ENCODE results near the gene MEI4.
"Not testable (repeated sequence)": the region's sequence is repeated elsewhere in the genome, so short reads cannot be mapped to it uniquely, and the experiment has no call there.

MEI4 gene

DNA sequence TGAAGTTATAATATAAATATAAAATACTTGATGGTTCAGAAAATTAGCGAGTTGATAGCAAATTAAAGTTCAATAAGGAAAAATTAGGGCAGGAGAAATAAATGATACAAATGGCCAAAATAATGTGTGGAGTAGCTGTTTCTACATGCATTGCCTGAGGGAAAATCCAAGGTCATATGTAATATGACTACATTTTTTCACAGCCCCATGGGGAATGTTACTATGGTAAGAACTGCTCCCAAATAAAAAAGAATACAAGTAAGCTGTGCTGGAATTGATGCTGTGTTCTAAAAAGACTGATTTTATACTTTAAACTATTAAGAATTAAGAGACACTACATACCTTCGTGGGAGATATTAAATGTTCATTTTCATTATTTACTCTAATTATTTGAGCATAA lies 34.1 kb downstream of the MEI4 start:
- Histone ChIP-seq H3K9me3 (ENCODE audit: insufficient read depth, low read length, severe bottlenecking) (no peaks in the 10 kb centered on the region), H3K4me2 (ENCODE audit: insufficient read depth, low read length) (no peak overlapping the region), H3K27me3 (ENCODE audit: insufficient read depth, low read length, poor library complexity) (no peaks in the 10 kb centered on the region), H3K79me2 (ENCODE audit: insufficient read depth, low read length) (no peaks in the 10 kb centered on the region), H3K4me3 (ENCODE audit: low read depth in 1 of 2, low read length in 2 of 2) (no peak overlapping the region), H2AFZ (ENCODE audit: low read depth, low read length) (no peak overlapping the region), H3K27ac (ENCODE audit: low read length) (no peak overlapping the region), H4K20me1 (ENCODE audit: insufficient read depth, low read length) (no peaks in the 10 kb centered on the region), H3K36me3 (ENCODE audit: insufficient read depth, low read length) (no peaks in the 10 kb centered on the region), H3K4me1 (ENCODE audit: insufficient read depth, low read length) (no peaks in the 10 kb centered on the region), H3K9ac (ENCODE audit: low read depth, low read length) (no peak overlapping the region)
- TF ChIP-seq EZH2 (IDR thresholded peaks at IDR 0.05; ENCODE audit: borderline replicate concordance, low read depth, low read length, severe bottlenecking), result no peak
- TF ChIP-seq, protein P1, sequence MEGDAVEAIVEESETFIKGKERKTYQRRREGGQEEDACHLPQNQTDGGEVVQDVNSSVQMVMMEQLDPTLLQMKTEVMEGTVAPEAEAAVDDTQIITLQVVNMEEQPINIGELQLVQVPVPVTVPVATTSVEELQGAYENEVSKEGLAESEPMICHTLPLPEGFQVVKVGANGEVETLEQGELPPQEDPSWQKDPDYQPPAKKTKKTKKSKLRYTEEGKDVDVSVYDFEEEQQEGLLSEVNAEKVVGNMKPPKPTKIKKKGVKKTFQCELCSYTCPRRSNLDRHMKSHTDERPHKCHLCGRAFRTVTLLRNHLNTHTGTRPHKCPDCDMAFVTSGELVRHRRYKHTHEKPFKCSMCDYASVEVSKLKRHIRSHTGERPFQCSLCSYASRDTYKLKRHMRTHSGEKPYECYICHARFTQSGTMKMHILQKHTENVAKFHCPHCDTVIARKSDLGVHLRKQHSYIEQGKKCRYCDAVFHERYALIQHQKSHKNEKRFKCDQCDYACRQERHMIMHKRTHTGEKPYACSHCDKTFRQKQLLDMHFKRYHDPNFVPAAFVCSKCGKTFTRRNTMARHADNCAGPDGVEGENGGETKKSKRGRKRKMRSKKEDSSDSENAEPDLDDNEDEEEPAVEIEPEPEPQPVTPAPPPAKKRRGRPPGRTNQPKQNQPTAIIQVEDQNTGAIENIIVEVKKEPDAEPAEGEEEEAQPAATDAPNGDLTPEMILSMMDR (IDR thresholded peaks at IDR 0.05; ENCODE audit: borderline replicate concordance, extremely low read depth, low read length, poor library complexity, severe bottlenecking), result no peak
- no peak for ATAC-seq (ENCODE audit: insufficient read depth, low read depth)
- DNase-seq, result no peak

DNA sequence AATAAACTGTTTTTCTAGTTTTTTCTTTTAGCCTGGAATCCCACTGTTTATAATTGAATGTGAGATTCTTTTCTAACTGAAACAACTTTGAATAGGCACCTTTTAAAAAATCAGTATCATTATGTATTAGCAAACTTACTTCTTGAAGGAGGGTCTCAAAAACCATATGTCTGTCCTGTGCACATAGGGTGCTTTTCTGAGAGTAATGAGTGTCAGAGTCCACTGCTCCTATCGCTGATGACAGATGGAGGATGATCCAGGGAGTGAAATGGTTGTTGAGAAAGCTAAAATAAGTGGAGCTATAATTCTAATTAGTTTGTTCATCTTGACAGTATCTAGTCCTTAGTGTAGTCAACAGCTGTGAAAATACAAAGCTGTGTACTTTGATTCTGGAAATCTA lies 35.8 kb downstream of the MEI4 start:
- Histone ChIP-seq H3K9ac (ENCODE audit: low read depth, low read length) (no peak overlapping the region), H2AFZ (ENCODE audit: low read depth, low read length) (no peak overlapping the region), H3K27ac (ENCODE audit: low read length) (no peak overlapping the region), H3K9me3 (ENCODE audit: insufficient read depth, low read length, severe bottlenecking) (no peaks in the 10 kb centered on the region), H3K27me3 (ENCODE audit: insufficient read depth, low read length, poor library complexity) (no peaks in the 10 kb centered on the region), H3K4me2 (ENCODE audit: insufficient read depth, low read length) (no peak overlapping the region), H4K20me1 (ENCODE audit: insufficient read depth, low read length) (no peaks in the 10 kb centered on the region), H3K36me3 (ENCODE audit: insufficient read depth, low read length) (no peaks in the 10 kb centered on the region), H3K79me2 (ENCODE audit: insufficient read depth, low read length) (no peaks in the 10 kb centered on the region), H3K4me1 (ENCODE audit: insufficient read depth, low read length) (no peaks in the 10 kb centered on the region), H3K4me3 (ENCODE audit: low read depth in 1 of 2, low read length in 2 of 2) (no peak overlapping the region)
- no peak for TF ChIP-seq EZH2 (IDR thresholded peaks at IDR 0.05; ENCODE audit: borderline replicate concordance, low read depth, low read length, severe bottlenecking)
- TF ChIP-seq, protein P1 (IDR thresholded peaks at IDR 0.05; ENCODE audit: borderline replicate concordance, extremely low read depth, low read length, poor library complexity, severe bottlenecking), result no peak
- no peak for ATAC-seq (ENCODE audit: insufficient read depth, low read depth)
- DNase-seq, result no peak

DNA sequence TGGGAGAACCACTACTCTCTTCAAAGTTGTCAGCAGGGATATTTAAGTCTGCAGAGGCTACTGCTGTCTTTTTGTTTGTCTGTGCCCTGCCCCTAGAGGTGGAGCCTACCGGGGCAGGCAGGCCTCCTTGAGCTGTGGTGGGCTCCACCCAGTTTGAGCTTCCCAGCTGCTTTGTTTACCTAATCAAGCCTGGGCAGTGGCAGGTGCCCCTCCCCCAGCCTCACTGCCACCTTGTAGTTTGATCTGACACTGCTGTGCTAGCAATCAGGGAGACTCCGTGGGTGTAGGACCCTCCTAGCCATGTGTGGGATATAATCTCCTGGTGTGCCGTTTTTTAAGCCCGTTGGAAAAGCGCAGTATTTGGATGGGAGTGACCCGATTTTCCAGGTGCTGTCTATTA lies 47.3 kb downstream of the MEI4 start:
- not testable (repeated sequence) for H3K27me3 ChIP-seq (ENCODE audit: insufficient read depth, low read length, poor library complexity); H3K9ac ChIP-seq (ENCODE audit: low read depth, low read length); H3K9me3 ChIP-seq (ENCODE audit: insufficient read depth, low read length, severe bottlenecking); H2AFZ ChIP-seq (ENCODE audit: low read depth, low read length); H4K20me1 ChIP-seq (ENCODE audit: insufficient read depth, low read length); H3K79me2 ChIP-seq (ENCODE audit: insufficient read depth, low read length); H3K36me3 ChIP-seq (ENCODE audit: insufficient read depth, low read length); DNase-seq; H3K4me1 ChIP-seq (ENCODE audit: insufficient read depth, low read length); H3K4me3 ChIP-seq (ENCODE audit: low read depth in 1 of 2, low read length in 2 of 2); H3K27ac ChIP-seq (ENCODE audit: low read length); H3K4me2 ChIP-seq (ENCODE audit: insufficient read depth, low read length); ATAC-seq (ENCODE audit: insufficient read depth, low read depth)

DNA sequence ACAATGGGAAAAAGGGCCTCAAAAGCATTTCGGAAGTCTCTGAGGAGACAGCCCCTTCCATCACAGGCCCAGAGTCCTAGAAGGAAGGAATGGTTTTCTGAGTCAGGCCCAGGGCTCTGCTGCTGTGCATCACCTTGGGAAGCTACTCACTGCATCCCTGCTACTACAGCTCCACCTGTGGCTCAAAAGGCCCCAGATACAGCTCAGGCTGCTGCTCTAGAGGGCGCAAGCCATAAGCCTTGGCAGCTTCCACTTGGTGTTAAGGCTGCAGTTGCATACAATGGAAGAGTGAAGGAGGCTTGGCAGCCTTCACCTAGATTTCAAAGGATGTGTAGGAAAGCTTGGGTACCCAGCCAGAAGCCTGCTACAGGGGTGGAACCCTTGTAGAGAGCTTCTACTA lies 54.8 kb downstream of the MEI4 start:
- H3K9me3 ChIP-seq (ENCODE audit: insufficient read depth, low read length, severe bottlenecking), result no peaks in the 10 kb centered on the region
- H3K27me3 ChIP-seq (ENCODE audit: insufficient read depth, low read length, poor library complexity), result no peaks in the 10 kb centered on the region
- H3K4me3 ChIP-seq (ENCODE audit: low read depth in 1 of 2, low read length in 2 of 2), result no peak overlapping the region
- H3K79me2 ChIP-seq (ENCODE audit: insufficient read depth, low read length), result no peaks in the 10 kb centered on the region
- no peak overlapping the region for H3K27ac ChIP-seq (ENCODE audit: low read length)
- DNase-seq (no peak), ATAC-seq (ENCODE audit: insufficient read depth, low read depth) (no peak)
- no peak overlapping the region for H2AFZ ChIP-seq (ENCODE audit: low read depth, low read length)
- no peaks in the 10 kb centered on the region for H3K36me3 ChIP-seq (ENCODE audit: insufficient read depth, low read length)
- H3K9ac ChIP-seq (ENCODE audit: low read depth, low read length), result no peak overlapping the region
- no peaks in the 10 kb centered on the region for H4K20me1 ChIP-seq (ENCODE audit: insufficient read depth, low read length)
- TF ChIP-seq, protein P1 (IDR thresholded peaks at IDR 0.05; ENCODE audit: borderline replicate concordance, extremely low read depth, low read length, poor library complexity, severe bottlenecking), result no peak
- no peak for TF ChIP-seq EZH2 (IDR thresholded peaks at IDR 0.05; ENCODE audit: borderline replicate concordance, low read depth, low read length, severe bottlenecking)
- no peak overlapping the region for H3K4me2 ChIP-seq (ENCODE audit: insufficient read depth, low read length)
- H3K4me1 ChIP-seq (ENCODE audit: insufficient read depth, low read length), result no peaks in the 10 kb centered on the region
